HG03060 (cell line): ENCODE results near the gene ADAMTS6.
"Not testable (repeated sequence)": the region's sequence is repeated elsewhere in the genome, so short reads cannot be mapped to it uniquely, and the experiment has no call there.

Source experiments
- ATAC-seq: cut with Tn5 transposase; IDR thresholded peaks from one replicate; pipeline ENCODE4 v1.9.1; 2021; ENCODE audit warnings: low read depth, moderate number of reproducible peaks; ENCODE audit not compliant: unreplicated experiment

ADAMTS6 gene

DNA sequence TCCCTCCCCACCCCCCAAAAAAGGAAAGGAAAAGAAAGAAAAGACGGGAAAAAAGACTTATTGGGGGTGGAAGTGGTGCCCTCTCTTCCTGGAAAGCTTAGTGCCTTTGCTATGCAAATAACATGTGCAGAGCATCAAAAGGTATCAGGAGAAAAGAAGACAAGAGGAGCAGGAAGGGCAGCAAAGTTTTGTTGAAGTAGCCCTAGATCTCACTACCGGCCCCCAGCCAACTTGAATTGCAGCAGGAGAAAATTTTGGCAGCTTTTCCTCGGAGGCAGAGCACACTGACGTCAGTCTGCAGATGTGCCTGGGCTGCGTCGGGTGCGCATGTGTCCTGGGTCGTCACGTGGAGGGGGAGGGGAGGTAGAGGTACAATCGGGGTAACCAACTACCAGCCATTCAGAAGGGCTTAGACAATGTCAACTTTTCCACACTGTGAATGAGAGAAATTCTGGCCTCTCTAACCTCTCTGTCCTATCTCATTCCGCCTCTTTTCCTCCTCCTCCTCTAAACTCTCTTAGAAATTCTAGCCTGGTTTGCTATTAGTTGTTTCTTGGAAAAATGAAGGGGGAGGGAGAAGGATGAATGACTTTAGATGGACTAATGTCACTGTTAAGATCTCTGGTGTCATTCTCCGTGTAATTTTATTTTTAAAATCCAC is at the start of gene ADAMTS6:
ADAMTS6 (minus strand) TSS at position 286 of the 661 bp plus-strand sequence. CDS start 8,247 bp downstream, outside the sequence.
- ATAC-seq: no peak

DNA sequence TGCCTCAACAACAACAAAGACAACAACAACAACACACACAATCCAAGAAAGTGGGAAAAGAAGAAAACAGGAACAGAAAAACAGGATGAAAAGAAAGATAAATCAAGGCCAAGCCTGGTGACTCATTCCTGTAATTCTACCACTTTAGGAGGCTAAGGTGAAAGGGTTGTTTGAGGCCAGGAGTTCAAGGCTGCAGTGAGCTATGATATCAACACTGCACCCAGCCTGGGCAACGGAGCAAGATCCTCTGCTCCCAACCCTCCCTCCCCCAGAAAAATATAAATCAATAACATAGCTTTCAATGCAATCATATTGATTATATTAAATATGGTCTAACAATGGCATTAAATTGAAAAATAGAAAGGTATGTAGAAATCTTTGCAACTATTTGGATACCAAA is 49.2 kb upstream of the ADAMTS6 start:
- no peak for ATAC-seq

GRCh38 chr5:65525726-65526125 is 44.0 kb upstream of the ADAMTS6 start:
- no peak for ATAC-seq

- ATAC-seq: no peak
Measured at GRCh38 chr5:65512170-65512937, 30.6 kb upstream of the ADAMTS6 start.

DNA sequence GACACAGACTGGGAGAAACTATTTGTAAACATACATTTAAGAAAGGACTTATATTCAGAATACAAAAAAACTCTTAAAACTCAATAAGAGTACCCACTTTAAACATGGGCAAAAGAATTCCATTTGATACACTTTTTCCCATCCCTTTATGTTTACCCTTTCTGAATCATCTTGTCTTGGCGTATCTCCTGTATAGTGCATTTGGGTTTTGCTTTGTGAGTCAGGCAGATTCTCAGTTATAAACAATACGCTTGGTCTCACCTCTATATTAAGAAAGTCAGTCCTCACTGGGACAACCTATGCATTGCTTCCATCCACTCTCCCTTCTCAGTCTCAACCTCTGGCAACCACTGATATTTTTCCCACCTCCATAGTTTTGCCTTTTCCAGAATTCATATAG is 27.3 kb upstream of the ADAMTS6 start:
- no peak for ATAC-seq

DNA sequence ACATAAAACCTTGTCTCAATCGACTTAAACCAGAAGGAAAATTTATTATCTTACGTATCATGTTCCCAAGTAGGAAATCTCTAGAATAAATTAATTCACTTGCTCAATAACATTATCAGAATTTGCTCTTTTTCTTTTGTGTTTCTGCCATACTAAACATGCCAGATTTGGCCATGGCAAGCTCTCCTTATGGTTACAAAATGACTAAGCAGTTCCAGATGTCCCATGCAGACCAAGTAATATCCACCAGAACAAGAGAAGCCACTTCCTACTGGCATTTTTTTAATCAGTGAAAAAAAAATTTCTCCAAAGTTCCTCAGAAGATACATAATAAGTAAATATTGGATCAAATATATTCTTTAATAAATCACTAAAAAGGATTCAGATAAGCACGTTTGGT is 25.2 kb upstream of the ADAMTS6 start:
- no peak for ATAC-seq

- no peak for ATAC-seq
Measured at GRCh38 chr5:65489119-65489518, 7.4 kb upstream of the ADAMTS6 start.

GRCh38 chr5:65488038-65488687 is 6.4 kb upstream of the ADAMTS6 start:
- not testable (repeated sequence) for ATAC-seq

DNA sequence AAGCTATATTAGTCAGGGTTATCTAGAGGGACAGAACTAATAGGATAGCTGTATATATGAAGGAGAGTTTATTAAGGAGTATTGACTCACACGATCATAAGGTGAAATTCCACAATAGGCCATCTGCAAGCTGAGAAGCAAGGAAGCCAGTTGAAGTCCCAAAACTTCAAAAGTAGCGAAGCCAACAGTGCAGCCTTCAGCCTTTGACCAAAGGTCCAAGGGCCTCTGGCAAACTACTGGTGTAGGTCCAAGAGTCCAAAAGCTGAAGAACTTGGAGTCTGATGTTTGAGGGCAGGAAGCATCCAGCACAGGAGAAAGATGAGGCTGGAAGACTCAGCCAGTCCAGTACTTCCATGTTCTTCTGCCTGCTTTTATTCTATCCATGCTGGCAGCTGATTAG is 5.1 kb upstream of the ADAMTS6 start:
- ATAC-seq: not testable (repeated sequence)

DNA sequence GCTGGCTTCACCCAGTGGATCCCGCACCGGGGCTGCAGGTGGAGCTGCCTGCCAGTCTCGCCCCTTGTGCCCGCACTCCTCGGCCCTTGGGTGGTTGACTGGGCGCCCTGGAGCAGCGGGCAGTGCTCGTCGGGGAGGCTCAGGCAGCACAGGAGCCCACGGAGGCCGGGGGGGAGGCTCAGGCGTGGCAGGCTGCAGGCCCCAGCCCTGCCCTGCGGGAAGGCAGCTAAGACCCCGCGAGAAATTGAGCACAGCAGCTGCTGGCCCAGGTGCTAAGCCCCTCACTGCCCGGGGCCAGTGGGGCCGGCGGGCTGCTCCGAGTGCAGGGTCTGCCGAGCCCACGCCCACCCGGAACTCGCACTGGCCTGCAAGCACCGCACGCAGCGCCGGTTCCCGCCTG is 3.7 kb upstream of the ADAMTS6 start:
- no peak for ATAC-seq

GRCh38 chr5:65483546-65484346 is 2.0 kb upstream of the ADAMTS6 start:
- ATAC-seq: no peak

GRCh38 chr5:65482736-65483545 is 1.2 kb upstream of the ADAMTS6 start:
- ATAC-seq: no peak

DNA sequence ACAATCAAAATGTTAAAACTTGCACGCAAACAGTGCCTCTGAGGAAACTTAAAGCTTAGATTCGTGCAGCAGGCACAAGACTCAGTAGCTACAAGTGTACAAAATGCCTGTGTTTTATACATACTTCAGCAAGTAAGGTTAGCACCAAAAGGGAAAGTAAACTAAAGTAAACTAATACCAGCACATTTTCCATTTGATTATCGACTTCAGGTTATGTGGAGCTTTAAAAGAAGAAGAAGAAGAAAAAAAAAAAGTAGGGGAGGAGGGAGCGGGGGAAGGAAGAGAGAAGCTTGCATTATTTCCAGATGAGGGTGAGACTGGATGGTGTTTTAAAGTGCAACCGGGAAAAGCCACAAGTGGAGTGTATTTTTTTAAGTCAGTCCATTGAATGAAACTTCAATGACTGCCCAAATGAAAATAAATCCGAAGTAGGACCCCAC is 596 bp upstream of the ADAMTS6 start:
- no peak for ATAC-seq

DNA sequence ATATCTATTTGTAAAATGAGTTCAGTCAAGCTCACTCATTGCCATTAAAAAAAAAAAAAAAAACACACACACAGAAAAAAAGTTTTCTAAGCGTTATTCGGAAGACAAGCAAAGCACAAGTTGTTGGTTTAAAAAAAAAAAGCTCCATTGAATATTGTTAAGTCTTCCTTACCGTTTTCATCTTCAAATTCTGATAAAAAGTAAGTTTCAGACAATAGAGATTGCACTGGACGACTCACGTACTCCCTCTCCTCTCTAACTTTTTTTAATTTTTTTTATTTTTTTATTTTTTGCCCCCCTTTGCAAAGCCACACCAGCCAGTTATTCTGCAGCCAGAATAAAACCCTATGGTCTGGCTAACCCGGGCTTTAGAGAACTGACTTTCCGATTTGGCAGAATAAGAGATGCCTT is 544 bp downstream of the ADAMTS6 start:
- ATAC-seq: no peak

GRCh38 chr5:65480306-65480865 is 1.3 kb downstream of the ADAMTS6 start:
- no peak for ATAC-seq

DNA sequence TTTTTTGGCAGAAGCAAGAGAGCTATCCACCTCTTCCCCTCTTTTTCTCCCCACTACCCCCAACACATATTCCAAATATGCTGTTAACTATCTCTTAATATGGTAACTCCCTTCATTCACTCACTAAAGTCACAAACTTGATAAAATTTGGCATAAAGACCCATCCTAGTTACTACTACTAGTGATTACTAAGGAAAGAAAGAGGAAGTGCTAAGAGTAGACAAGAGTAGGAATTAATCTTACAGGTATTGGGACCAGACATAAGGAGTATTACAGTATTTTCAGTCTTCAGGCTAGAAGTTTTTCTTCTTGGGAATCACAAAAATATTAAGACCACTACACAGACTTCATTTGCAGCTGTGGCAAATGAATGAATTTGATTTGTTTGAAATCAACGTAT is 2.2 kb downstream of the ADAMTS6 start:
- ATAC-seq: no peak

- ATAC-seq: no peak
Measured at GRCh38 chr5:65478336-65478735, 3.4 kb downstream of the ADAMTS6 start.

- no peak for ATAC-seq
Measured at GRCh38 chr5:65475895-65476294, 5.8 kb downstream of the ADAMTS6 start.

DNA sequence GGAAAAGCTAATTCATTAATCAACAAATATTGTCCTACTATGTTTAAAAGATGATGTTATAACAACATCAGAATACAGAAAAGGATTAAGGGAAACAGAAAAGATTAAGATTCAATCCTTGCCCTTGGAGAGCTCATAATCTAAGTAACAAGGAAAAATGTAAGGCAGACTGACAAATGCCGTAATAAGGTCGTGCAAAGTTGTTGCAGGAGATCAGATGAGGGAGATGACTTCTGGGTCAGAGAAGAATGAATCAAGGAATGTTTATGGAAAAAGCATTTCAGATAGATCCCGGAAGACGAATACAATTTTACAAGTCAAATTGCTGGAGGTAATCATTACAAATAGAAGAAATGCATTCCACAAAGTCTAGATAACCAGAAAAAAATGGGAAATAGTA is 6.4 kb downstream of the ADAMTS6 start:
- ATAC-seq: no peak
